Astrocyte (in vitro differentiated cells and primary cell): ENCODE data around the gene MYO1F.

ENCODE experiments used
- EZH2 ChIP-seq: IDR thresholded peaks from 2 replicates; pipeline ENCODE4 v1.6.1; 2012; ENCODE audit warnings: mild to moderate bottlenecking, low read length, inconsistent platforms; ENCODE audit not compliant: insufficient read depth
- TF ChIP-seq, protein P1 (sequence below): IDR thresholded peaks from 2 replicates; pipeline ENCODE4 v1.5.1; 2011; ENCODE audit warnings: low read depth, mild to moderate bottlenecking, inconsistent platforms, low read length, moderate library complexity; ENCODE audit not compliant: insufficient read depth

DNA sequence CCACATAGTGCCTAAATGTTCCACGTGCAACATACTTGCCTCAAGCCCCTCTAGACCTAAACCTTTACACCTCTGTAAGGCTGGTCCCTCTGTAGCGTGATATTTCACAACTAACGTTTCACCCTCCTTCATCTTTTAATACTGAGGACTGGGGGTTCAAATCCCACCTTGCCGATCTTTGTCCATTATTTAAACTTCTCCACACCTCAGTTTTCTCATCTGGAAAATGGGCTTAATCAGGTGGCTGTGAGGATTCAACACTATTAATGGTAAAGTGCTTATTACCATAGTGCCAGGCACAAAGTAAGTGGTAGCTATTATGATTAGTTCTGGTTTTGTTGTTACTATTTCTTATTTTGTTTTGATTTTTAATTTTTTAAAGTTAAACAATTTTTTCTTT lies 40.7 kb upstream of the MYO1F start:
- TF ChIP-seq, protein P1, sequence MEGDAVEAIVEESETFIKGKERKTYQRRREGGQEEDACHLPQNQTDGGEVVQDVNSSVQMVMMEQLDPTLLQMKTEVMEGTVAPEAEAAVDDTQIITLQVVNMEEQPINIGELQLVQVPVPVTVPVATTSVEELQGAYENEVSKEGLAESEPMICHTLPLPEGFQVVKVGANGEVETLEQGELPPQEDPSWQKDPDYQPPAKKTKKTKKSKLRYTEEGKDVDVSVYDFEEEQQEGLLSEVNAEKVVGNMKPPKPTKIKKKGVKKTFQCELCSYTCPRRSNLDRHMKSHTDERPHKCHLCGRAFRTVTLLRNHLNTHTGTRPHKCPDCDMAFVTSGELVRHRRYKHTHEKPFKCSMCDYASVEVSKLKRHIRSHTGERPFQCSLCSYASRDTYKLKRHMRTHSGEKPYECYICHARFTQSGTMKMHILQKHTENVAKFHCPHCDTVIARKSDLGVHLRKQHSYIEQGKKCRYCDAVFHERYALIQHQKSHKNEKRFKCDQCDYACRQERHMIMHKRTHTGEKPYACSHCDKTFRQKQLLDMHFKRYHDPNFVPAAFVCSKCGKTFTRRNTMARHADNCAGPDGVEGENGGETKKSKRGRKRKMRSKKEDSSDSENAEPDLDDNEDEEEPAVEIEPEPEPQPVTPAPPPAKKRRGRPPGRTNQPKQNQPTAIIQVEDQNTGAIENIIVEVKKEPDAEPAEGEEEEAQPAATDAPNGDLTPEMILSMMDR, result no peak
- TF ChIP-seq EZH2, result no peak
